DMS53 (cell line): ENCODE data around the gene GAD1.

ENCODE experiments used
- DNase-seq: peaks from one replicate; lab custom pipeline; 2025; lab: John Stamatoyannopoulos, UW

Gene GAD1

GRCh38 chr2:170818036-170818751, 1.5 kb downstream of the GAD1 start:
- peak; percentile 88 for DNase-seq

- peak; percentile 55 for DNase-seq
Observed at GRCh38 chr2:170818752-170819470, 2.2 kb downstream of the GAD1 start.

GRCh38 chr2:170819680-170820664, 3.3 kb downstream of the GAD1 start:
- no peak for DNase-seq

- no peak for DNase-seq
Observed at GRCh38 chr2:170820757-170821530, 4.3 kb downstream of the GAD1 start.

GRCh38 chr2:170821531-170822289, 5.0 kb downstream of the GAD1 start:
- no peak for DNase-seq

GRCh38 chr2:170822290-170823087, 5.8 kb downstream of the GAD1 start:
- DNase-seq: no peak

- no peak for DNase-seq
Observed at GRCh38 chr2:170823088-170823897, 6.6 kb downstream of the GAD1 start.

GRCh38 chr2:170823898-170824215, 7.2 kb downstream of the GAD1 start:
- no peak for DNase-seq

- DNase-seq: no peak
Observed at GRCh38 chr2:170824526-170825015, 7.9 kb downstream of the GAD1 start.

- no peak for DNase-seq
Observed at GRCh38 chr2:170827841-170828532, 11.3 kb downstream of the GAD1 start.

- no peak for DNase-seq
Observed at GRCh38 chr2:170828533-170828916, 11.8 kb downstream of the GAD1 start.

GRCh38 chr2:170829036-170829435, 12.3 kb downstream of the GAD1 start:
- DNase-seq: no peak

- no peak for DNase-seq
Observed at GRCh38 chr2:170830166-170830565, 13.5 kb downstream of the GAD1 start.

- no peak for DNase-seq
Observed at GRCh38 chr2:170831115-170831514, 14.4 kb downstream of the GAD1 start.

- DNase-seq: no peak
Observed at GRCh38 chr2:170836027-170836426, 19.3 kb downstream of the GAD1 start.

- no peak for DNase-seq
Observed at GRCh38 chr2:170840717-170841210, 24.1 kb downstream of the GAD1 start.

- DNase-seq: no peak
Observed at GRCh38 chr2:170842785-170843184, 26.1 kb downstream of the GAD1 start.

GRCh38 chr2:170843656-170844055, 27.0 kb downstream of the GAD1 start:
- DNase-seq: no peak
